Lower leg skin (tissue), 3 donors: ENCODE data around the gene ALLC.

Source experiments
- POLR2A ChIP-seq, 2 donors: fragments of 450-650 bp; IDR thresholded peaks; one replicate each; pipeline ENCODE4 v1.6.1; 2016 to 2017; ENCODE audit warnings: antibody characterized with exemption in 2 of 2, mild to moderate bottlenecking in 1 of 2, moderate library complexity in 1 of 2
- TF ChIP-seq, protein P1 (sequence below), 3 donors: fragments of 450-650 bp; IDR thresholded peaks; one replicate each; pipeline ENCODE4 v1.5.1; 2016; ENCODE audit warnings: antibody characterized with exemption in 3 of 3, mild to moderate bottlenecking in 3 of 3, moderate library complexity in 2 of 3

DNA sequence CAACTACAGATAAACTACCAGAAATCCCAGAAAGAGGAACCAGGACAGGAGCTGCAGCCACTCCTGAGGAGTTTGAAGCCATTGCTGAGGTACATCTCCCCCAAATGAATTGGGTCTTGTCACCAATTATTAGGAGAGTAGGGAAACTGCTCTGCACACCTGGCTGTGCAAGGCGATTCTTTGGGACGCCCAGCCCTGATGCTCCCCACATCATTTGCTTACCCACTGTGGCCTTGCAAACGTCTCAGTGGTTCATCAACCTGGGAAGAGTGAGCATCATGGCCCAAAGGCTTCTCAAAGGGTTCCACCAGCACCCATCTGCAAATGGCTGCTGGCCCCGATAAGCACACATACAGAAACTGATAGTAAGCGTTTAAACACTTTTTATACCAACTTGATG is 23.6 kb downstream of the ALLC start:
- TF ChIP-seq, protein P1, sequence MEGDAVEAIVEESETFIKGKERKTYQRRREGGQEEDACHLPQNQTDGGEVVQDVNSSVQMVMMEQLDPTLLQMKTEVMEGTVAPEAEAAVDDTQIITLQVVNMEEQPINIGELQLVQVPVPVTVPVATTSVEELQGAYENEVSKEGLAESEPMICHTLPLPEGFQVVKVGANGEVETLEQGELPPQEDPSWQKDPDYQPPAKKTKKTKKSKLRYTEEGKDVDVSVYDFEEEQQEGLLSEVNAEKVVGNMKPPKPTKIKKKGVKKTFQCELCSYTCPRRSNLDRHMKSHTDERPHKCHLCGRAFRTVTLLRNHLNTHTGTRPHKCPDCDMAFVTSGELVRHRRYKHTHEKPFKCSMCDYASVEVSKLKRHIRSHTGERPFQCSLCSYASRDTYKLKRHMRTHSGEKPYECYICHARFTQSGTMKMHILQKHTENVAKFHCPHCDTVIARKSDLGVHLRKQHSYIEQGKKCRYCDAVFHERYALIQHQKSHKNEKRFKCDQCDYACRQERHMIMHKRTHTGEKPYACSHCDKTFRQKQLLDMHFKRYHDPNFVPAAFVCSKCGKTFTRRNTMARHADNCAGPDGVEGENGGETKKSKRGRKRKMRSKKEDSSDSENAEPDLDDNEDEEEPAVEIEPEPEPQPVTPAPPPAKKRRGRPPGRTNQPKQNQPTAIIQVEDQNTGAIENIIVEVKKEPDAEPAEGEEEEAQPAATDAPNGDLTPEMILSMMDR (IDR thresholded peaks at IDR 0.05) = no peak
- TF ChIP-seq POLR2A (IDR thresholded peaks at IDR 0.05) = no peak
